Suppressor macrophage treated with lipopolysaccharide for 1 hour (primary cell): ENCODE results near the gene MACROH2A1.
A peak's percentile ranks its signal among the peaks of the same experiment; 100 is the strongest.

Source experiments
- DNase-seq, 3 donors: peaks; one replicate each; pipeline ENCODE4 v3.0.0-alpha.2; 2020 to 2022

The MACROH2A1 gene

DNA sequence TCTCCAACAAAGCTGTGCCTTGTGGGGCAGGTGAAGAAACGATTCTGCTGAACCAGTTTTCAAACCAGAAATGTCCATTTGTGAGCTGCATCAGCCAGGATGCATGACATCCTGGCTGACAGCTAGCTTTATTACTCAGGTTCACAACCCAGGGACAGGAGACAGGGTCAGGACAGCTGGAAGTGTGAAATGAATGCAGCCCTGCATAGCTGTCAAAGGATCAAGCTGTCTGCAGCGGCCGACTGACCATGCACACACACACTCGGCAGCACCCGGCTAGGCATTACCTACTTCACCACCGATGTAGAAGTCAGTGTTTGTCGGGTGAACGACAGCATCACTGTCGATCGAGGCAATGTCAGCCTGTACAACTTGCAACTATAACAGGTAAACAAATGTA, 48.5 kb downstream of the MACROH2A1 start:
- no peak for DNase-seq

DNA sequence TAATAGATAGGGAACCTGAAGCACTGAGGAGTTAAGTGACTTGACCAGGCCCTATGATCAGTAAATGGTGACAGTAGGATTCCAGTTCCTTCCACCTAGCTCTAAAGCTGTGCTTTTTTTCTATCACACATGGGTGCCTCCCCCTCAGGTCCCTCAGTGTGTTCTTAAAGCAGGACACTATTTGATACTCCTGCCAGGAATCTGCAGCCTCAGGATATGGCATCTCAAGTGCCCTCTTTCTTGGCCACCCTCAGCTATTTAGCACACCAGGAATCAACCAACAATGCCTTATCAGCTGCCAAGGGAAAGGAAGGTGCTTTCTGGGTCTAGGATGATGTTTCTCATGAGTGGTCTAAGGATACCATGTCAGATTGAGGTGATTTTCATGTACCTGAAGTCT, 49.1 kb downstream of the MACROH2A1 start:
- DNase-seq: no peak

DNA sequence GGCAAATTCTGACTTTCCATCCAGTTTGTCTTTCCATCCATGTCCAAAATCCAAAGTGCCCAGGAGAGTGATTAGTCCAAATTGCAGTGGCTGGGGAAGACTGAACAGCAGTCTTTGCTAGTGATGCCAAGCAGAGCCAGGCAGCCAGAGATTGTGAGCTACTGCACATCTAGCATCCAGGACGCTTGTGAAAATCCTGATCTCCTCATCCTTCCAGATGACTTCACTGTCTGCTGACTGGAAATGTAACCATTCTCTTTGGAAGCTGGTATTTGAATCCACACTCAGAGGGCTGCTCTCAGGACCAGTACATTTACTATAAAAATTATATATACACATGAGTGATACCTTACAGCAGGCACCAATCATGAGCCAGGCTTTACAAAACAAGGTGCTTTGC, 49.6 kb downstream of the MACROH2A1 start:
- DNase-seq: no peak

DNA sequence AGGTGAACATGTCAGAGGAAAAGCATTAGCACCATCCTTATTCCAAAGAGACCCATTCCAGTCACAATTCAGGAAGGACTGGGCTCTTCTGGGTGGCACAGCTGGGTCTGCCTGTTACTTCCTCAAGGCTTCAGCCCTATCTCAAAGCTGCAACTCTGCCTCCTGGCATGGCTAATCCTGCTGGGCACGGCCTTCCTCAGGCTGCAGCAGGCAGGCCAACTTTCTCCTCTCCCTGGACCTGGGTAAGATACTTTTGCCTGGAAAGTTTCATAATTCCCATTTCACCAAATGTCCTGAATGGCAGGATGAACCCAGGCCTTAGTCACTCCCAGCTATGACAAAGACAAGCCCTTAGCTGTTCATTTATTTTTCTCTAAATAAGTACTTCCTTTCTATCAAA, 50.1 kb downstream of the MACROH2A1 start:
- DNase-seq: peak in 2 of 3 donors; percentile 2 to 13

DNA sequence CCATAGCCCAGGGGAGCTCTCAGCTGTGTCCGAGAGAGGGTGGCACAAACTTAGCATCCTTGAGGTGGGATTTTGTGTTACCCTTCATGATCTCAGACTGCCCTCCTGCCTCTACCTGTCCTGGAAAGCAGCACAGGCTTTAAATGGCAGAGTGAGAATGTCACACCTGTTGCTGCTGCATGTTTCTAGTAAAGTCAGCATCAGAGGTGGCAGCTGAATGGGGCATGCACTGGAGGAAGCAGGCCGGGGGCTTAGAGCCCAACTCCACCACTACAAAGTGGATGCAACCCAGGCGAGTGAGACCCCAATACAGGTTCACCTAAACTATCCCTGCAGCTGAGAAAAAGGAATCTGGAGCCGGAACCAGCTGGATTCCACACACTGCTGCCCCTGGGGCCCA, 51.6 kb downstream of the MACROH2A1 start:
- DNase-seq: no peak

DNA sequence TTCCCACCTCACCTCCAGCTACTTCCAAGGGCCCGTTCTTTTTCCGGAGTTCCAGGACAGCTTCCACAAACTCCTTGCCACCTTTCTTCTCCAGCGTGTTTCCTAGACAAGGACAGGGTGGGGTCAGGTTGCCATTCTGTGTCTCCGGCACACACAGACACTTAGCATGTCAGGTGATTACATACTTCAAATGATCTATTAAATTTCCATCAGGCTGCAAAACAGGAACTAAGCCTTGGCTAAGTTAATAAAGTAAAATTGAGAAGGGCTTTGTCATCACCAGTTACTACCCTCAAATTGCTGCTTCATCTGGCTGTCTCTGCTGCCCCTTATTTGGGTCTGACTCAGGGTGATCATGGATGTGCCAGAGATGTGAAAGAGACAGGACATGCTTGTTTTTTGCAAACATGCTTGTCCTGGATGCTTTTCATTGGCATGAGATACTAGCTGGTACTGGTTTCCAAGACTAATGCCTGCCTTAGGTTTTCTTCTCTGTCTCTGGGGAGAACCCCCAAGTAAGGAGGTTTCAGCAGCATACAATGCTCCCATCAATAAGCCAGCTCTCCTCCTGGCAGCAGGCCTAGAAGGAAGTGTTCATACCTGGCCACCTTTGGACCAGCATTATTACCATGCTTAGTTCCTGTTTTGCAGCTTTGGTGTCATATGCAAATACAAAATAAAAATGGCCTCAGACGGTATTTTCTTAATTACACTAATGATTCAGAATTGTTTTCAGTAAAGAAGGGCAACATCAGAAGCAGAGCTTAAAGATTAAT, 52.9 kb downstream of the MACROH2A1 start:
- no peak for DNase-seq

DNA sequence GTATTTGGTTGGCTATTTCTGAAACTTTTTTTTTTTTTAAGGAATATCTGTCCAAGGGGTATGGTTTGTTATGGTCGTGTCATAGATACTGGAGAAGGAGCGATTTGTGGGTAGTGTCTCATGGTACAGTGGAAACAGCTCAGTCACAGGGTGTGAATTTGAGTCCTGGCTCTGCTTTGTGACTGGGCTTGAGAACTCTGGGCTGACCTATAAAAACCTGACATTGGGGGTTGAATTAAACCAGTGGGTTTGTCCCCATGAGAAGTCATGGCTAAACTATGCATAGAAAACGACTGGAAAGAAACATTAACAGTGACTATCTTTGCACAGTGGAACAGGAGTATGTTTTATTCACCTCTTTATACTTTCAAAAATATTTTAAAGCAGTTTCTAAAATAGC, 54.7 kb downstream of the MACROH2A1 start:
- no peak for DNase-seq

DNA sequence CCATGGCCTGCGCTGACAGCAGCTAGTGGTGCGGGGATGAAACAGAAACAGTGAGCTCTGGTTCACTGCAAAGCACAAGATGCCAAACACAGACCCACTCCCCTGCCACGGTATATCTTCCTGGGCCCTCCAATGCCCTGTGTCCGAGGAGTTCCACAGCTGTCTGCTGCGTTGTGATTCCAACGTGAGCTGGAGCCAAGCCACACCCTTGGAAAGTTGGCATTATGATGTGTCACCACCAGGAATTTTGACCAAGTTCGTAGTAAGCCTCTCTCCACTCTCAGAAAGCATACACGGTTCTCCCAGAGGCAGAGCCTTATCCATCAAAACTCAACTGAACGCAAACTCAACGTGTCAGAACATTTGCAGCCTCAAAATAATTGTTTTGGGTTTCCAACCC, 55.6 kb downstream of the MACROH2A1 start:
- DNase-seq: no peak

DNA sequence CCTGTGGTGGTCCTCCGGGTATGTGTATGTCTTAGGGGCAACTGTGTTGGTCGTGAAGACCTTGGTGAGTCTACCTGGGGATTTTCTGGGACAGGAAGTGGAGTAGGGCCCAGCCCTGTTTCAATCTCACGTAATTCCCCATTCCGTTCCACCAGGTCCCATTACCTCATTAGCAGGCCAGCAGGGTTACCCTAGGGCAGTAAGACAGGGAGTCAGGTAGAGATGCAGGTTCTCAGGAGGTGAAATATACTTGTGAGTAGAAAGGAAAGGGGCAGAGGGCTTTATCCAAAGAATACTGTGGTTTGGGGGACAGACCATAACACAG, 56.5 kb downstream of the MACROH2A1 start:
- no peak for DNase-seq

DNA sequence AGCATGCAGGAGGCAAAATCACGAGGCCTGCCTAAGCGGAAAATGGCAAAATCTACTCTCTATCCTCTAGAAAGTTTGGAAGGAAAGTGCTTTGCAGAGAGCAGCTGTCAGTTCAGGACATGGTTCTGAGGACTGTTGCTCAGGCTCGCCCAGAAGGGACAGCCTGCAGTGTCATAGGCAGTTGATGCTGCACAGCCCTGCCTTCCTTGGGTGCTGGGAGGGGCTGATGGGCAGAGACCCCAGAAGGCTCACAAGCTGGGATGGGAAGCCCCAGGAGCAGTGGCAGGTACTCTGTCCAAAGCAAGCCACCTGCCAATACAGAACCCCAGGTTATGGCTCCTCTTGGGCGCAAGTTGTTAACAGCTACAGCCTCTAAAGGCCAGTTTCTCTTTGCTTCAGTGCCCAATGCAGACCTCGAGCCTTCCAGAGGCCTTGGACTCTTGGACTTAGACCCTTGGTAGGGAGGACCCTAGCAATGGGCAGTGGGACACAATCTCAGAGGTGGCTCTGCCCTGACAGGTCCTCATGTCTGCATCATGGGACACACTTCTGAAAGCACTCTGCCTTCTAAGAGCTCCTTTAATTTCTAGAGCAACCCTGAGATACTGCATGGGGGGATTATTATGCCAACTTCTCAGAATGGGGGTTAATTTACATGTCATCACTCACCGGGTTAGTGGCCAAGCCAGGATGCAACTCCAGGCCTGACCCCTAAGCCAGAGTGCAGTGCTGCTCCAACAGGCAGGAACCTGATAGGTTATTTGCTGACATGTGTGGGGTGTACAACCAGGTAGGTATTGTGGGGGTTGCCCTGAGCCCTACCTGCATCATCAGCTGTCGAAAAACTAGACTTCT, 57.1 kb downstream of the MACROH2A1 start:
- DNase-seq: no peak

DNA sequence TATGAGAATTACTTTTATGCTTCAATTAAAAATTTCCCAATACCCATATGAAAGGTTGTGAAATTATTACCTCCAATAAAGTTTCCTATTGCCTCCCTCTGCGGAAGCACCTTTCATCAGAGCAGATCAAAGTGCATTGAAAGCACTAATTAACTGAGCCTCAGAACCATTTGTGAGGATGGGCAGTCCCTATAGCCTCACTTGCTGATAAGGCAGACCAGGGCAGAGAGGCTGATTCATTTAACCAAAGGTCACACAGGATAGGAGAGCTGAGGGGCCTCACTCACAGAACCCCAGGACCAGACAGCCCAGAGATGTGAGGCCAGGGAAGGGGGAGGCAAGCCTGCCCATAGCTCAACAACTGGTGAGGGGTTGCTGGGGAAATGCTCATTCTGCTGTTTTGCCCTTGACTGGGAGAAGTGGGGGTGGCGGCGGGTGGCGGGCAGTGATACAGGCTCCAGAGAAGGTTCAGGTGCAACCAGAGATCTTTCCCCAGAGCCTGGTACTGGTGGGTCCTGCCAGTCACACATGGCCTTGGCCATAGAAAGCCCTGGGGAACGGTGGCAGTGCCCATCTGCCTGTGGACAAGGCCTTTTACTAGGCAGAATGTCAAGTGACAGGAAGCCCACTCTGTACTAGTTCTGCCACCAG, 57.9 kb downstream of the MACROH2A1 start:
- no peak for DNase-seq

DNA sequence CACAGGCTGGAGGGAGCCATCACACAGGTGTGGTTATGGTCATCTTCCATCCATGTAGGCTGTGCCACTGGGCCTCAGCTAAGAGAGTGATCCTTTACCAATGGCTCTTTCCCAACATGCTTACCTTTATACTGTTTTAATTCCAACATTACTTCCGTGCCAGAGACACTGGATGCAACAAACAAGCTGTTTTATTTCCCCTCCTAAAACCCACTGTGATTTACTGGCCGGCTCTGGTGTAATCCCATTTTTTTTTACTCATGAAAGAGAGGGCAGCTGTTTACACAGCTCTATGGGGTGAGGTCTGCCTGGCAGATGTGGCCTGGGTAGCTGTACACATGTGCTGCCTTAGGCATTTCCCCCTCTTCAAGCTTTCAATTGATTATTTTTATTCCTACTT, 58.5 kb downstream of the MACROH2A1 start:
- no peak for DNase-seq

DNA sequence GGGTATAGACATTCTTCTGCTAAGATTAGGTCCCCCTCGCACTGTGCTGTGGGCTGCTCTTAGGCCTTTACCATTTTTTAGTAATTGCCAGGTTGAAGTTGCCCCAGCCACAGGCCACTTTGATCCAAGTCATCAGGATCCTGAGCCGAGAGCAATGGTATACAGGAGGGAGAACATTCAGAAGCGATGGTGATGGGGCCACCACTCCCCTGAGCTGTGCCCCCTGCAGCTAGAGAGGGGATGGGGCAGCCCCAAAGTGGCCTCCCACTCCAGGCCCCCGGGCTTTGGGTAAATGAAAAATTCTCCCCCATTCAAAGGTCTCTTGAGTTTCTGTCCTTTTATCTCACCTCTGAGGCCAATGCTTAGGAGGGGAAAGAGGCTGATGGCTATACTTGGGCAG, 59.4 kb downstream of the MACROH2A1 start:
- DNase-seq: no peak

DNA sequence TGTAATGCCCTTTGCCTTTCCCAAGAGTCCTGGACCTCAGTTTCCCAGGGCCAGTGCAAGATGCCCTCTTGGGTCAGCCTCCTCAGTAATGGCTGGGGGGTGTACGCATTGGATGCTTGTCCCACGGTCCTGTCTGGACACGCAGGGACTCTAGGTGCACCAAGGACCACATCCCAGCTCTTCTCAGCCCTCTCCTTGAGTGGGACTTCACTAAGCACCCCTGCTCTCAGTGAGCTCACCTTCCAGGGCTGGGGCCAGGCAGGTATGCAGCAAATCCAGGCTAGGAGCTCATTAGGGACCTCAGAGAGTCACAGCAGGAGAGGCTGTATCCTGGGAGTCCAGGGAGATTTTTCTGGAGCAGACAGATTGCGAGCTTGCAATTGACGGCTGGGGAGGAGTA, 59.8 kb downstream of the MACROH2A1 start:
- DNase-seq: no peak

DNA sequence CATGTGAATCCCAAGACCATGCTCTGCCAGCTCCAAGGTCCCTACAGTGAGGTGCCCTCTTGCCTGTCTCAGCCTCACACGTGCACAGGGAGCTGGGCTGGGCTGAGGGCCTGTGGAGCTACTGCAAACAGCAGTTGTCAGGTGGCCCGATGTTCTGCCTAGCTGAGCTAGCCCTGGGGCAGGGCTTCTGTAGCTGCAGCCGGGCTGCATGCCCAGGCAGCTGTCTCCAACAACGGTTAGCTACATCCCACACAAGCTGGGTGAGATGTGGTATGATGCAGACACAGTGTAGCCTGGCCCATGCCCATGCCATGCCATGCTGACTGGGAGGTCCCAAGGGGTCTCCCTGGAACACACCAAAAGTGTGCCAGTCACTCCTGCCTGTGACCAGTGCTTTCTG, 62.0 kb downstream of the MACROH2A1 start:
- no peak for DNase-seq

DNA sequence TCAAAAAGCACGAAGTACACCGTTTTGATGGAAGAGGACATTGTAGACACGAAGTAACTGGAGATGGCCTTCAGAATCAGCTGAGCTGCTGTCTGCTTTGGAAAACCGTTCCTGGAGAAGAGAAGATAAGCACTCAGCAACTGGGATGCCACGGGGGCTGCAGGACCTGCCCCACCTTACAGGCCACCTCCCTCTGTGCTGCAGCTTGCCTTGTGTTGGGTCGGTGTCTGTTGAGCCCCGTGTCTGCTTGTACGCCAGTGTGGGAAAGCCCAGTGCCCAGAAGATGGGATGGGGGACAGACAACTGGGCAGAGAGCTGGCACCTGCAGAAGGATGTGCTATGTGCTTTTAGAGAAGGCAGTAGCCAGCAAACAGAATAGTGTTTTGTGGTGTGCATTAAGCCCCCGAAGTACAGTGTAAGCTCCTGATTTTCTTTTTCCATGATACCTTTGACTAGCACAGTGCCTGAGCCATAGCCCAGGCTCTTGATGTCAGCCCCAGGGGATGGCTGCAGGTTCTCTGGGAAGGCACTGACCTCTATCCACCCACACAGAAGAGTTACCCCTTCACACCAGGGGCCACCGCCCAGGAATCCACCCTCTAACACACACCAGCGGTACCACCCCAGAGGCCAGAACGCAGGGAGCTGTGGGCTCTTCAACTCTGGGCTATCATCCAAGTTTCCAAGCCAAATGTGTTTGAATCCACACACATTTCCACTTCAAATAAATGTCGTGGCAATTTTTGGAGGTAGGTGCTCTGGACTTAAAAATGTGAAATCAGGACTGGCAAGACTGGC, 63.8 kb downstream of the MACROH2A1 start:
- no peak for DNase-seq

DNA sequence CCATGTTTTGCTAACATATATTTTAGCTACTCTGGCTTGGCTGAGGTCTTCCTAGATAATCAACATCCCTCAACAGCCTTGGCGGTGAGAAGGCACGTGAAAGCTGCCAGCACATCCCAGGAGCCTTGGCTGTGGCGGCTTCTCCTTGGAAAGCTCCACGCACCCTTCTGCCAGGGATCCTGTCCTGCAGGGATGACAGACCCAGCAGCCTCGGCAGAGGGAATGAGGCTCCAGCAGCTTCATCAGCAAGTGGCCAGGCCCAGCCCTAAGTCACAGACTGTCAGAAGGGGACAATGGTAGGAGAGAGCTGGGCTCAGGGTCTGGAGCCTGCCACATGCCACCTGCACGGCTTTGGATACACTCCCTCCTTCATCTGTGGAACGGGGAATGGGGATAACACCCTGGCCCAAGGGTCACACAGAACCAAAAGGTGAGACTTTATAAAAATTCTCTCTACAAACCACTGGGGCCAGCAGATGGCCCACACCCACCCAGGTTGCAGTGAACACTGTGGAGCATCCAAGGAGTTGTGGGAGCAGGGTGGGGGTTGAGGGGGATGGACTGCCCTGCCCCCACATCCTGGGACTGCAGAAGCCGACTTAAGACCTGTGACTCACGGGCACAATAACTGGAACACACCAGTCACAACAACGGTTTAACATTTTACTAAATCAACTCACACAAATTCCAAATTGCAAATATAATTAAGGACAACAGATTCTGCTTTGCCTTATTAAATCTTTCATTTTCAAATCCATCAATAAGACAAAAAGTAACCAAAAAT, 65.1 kb downstream of the MACROH2A1 start:
- DNase-seq: no peak

DNA sequence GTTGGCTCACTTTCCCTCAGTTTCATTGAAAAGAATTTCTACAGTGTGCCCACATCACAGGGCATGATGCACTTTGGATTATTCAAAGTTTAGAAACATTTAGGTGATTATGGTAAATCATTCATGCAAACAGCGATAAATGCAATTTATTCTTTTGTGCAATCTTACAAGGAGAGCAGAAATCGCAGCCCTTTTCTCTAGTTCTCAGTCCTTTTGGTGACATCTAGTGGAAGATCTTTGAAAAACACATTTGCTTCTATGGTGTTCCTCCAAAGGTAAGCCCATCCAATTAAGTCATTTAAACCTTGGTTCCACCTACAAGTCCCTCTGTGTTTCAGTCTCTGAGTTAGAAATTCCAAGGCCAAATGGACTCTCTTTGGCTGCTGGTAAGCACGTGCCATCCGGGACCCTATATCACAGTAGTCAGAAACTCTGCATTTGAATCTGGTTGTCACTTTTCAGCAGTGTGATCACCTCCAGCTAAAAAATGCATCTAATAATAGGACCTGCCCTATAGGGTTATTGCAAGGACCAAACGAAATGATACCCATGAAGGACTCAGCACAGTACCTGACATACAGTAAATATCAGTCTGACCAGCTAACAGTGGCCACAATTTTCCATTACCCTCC, 66.4 kb downstream of the MACROH2A1 start:
- peak; percentile 52 to 64 (median 59) for DNase-seq

DNA sequence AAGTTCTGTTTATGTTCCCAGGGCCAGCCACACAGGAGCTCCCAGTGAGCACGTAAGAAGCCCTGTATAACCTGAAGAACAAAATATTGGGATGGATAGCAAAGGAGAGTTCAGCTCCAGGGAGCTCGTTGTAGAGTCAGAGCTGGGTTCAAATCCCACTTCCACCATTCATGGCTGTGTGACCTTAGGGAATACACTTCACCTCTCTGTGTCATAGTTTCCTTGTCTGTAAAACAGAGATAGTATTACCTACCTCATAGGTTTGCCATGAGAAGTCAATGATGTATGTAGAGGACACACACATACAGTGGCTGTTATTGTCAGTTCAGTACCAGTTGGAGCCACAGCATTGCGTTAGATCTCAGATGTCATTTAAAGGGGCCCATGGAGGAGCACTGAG, 67.4 kb downstream of the MACROH2A1 start:
- no peak for DNase-seq

DNA sequence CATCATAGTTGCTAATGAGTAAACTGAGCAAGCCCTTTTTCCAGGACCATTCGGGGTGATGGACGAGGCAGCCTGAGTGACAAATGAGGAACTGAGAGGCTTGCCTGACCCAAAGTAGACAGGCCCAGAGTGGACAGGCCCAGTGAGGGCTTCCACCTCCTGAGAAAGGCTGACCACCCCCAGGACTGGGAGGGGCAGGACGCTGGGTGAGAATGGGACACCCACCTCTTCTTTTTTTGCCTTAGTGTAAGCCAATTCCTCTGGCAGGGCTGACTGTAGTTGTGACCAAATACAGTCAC, 68.3 kb downstream of the MACROH2A1 start:
- peak in 2 of 3 donors; percentile 5 to 18 for DNase-seq

DNA sequence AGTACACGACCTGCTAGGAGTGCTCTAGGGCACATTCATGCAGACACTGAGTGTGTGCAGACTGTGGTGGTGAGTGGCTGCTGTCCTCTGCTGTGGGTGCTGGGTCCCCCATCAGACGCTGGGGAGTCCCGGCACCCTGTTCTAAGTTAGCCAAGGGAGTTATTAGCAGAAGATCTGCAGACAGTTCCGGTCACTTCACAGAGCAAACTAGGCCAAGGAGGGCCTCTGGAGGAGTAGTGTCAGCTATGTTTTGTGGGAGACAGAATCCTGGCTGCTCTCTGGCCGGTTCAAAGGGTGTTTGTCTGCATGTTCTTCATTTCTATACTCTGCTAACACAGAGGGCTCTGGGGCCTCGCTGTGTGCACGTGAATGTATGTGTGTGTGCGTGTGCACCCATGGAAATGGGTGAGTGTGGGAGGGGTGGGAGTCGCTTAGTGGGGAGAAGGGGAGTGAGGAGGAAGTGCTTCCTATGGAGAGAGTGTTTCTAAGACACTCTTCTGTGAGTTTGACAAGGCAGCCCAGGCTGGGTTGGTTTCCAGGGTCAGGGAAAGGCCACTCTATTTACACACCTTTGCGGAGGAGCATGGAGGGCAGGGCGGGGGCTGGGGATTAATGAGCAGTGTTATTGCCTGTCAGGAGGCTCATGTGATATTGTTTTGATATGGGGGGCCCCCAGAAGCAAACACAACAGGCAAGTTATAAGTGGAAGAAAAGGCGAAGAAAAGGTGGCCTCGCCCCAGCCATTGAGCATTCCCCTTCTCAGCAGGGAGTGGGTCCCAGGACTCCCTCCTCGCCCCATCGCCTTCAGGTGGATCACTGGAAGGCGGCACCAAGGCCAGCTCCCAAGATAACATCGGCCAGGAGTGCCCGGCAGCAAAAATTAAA, 68.9 kb downstream of the MACROH2A1 start:
- DNase-seq: no peak
